ENCODE data around the gene MAP4K2.

The MAP4K2 gene

GRCh38 chr11:64763526-64764039 lies 39.4 kb downstream of the MAP4K2 start:
- no peaks in the 10 kb centered on the region for H3K36me3 ChIP-seq (ENCODE audit: control insufficient read depth, insufficient read depth, low read length)
- H3K27me3 ChIP-seq (ENCODE audit: control insufficient read depth, insufficient read depth, low read length) = no peaks in the 10 kb centered on the region
- peaks cover 8% of the 10 kb centered on the region for H3K79me2 ChIP-seq
- peak overlapping the region; percentile 66 for H3K27ac ChIP-seq
- no peak overlapping the region for H2AFZ ChIP-seq
- TF ChIP-seq CTCF (IDR thresholded peaks at IDR 0.05) = no peak
- no peaks in the 10 kb centered on the region for H3K9me3 ChIP-seq (ENCODE audit: control insufficient read depth, low read length)
- peaks cover 15% of the 10 kb centered on the region for H3K4me1 ChIP-seq
- H3K9ac ChIP-seq = no peak overlapping the region
- no peak overlapping the region for H3K4me2 ChIP-seq (ENCODE audit: low read length)
- H3K4me3 ChIP-seq (ENCODE audit: low read depth, low read length) = no peak overlapping the region

GRCh38 chr11:64762674-64763525 lies 40.1 kb downstream of the MAP4K2 start:
- no peak overlapping the region for H3K4me3 ChIP-seq (ENCODE audit: low read depth, low read length)
- H3K27ac ChIP-seq = peak overlapping the region; percentile 66
- peaks cover 15% of the 10 kb centered on the region for H3K4me1 ChIP-seq
- H3K9me3 ChIP-seq (ENCODE audit: control insufficient read depth, low read length) = no peaks in the 10 kb centered on the region
- H3K79me2 ChIP-seq = peaks cover 6% of the 10 kb centered on the region
- H3K4me2 ChIP-seq (ENCODE audit: low read length) = peak overlapping the region; percentile 22
- H3K9ac ChIP-seq = no peak overlapping the region
- no peak for TF ChIP-seq CTCF (IDR thresholded peaks at IDR 0.05)
- no peak overlapping the region for H2AFZ ChIP-seq
- no peaks in the 10 kb centered on the region for H3K36me3 ChIP-seq (ENCODE audit: control insufficient read depth, insufficient read depth, low read length)
- H3K27me3 ChIP-seq (ENCODE audit: control insufficient read depth, insufficient read depth, low read length) = no peaks in the 10 kb centered on the region

GRCh38 chr11:64762277-64762673 lies 40.7 kb downstream of the MAP4K2 start:
- Histone ChIP-seq H3K27ac (peak overlapping the region; percentile 66), H3K36me3 (ENCODE audit: control insufficient read depth, insufficient read depth, low read length) (no peaks in the 10 kb centered on the region), H3K9ac (no peak overlapping the region), H2AFZ (no peak overlapping the region), H3K27me3 (ENCODE audit: control insufficient read depth, insufficient read depth, low read length) (no peaks in the 10 kb centered on the region), H3K4me1 (peaks cover 15% of the 10 kb centered on the region), H3K79me2 (peaks cover 1% of the 10 kb centered on the region), H3K4me2 (ENCODE audit: low read length) (no peak overlapping the region), H3K4me3 (ENCODE audit: low read depth, low read length) (no peak overlapping the region), H3K9me3 (ENCODE audit: control insufficient read depth, low read length) (no peaks in the 10 kb centered on the region)
- TF ChIP-seq CTCF (IDR thresholded peaks at IDR 0.05) = no peak

GRCh38 chr11:64760759-64761420 lies 42.1 kb downstream of the MAP4K2 start:
- no peak for TF ChIP-seq CTCF (IDR thresholded peaks at IDR 0.05)
- Histone ChIP-seq H3K36me3 (ENCODE audit: control insufficient read depth, insufficient read depth, low read length) (no peaks in the 10 kb centered on the region), H2AFZ (no peak overlapping the region), H3K9me3 (ENCODE audit: control insufficient read depth, low read length) (no peaks in the 10 kb centered on the region), H3K4me1 (peaks cover 15% of the 10 kb centered on the region), H3K27me3 (ENCODE audit: control insufficient read depth, insufficient read depth, low read length) (no peaks in the 10 kb centered on the region), H3K4me2 (ENCODE audit: low read length) (no peak overlapping the region), H3K27ac (no peak overlapping the region), H3K9ac (no peak overlapping the region), H3K4me3 (ENCODE audit: low read depth, low read length) (no peak overlapping the region), H3K79me2 (no peaks in the 10 kb centered on the region)
